GM15510 (cell line): ENCODE data around the gene CHKA.

Source experiments
- POLR2A ChIP-seq: IDR thresholded peaks from 3 replicates; pipeline ENCODE4 v1.6.1; 2011; ENCODE audit warnings: borderline replicate concordance; ENCODE audit not compliant: insufficient read length; ENCODE audit errors: extremely low read depth

The CHKA gene

GRCh38 chr11:68121067-68121899 lies at the start of gene CHKA:
Gene CHKA (minus strand): TSS chr11:68121388. CDS start chr11:68121177, 211 bp downstream.
- TF ChIP-seq POLR2A = peak; percentile 76

- TF ChIP-seq POLR2A = no peak
These were observed 48.3 kb upstream of the CHKA start for GRCh38 chr11:68169442-68169841.

- no peak for TF ChIP-seq POLR2A
These were observed 47.5 kb upstream of the CHKA start for GRCh38 chr11:68168694-68169093.

- no peak for TF ChIP-seq POLR2A
These were observed 46.3 kb upstream of the CHKA start for GRCh38 chr11:68167474-68167873.

- TF ChIP-seq POLR2A = no peak
These were observed 45.8 kb upstream of the CHKA start for GRCh38 chr11:68166969-68167368.

- no peak for TF ChIP-seq POLR2A
These were observed 44.4 kb upstream of the CHKA start for GRCh38 chr11:68165601-68166000.

GRCh38 chr11:68164437-68164836 lies 43.2 kb upstream of the CHKA start:
- no peak for TF ChIP-seq POLR2A

GRCh38 chr11:68163691-68164090 lies 42.5 kb upstream of the CHKA start:
- no peak for TF ChIP-seq POLR2A

- no peak for TF ChIP-seq POLR2A
These were observed 39.0 kb upstream of the CHKA start for GRCh38 chr11:68160100-68160695.

- no peak for TF ChIP-seq POLR2A
These were observed 38.5 kb upstream of the CHKA start for GRCh38 chr11:68159665-68160064.

- TF ChIP-seq POLR2A = no peak
These were observed 38.0 kb upstream of the CHKA start for GRCh38 chr11:68159161-68159560.

- no peak for TF ChIP-seq POLR2A
These were observed 37.4 kb upstream of the CHKA start for GRCh38 chr11:68158580-68158979.

- no peak for TF ChIP-seq POLR2A
These were observed 32.6 kb upstream of the CHKA start for GRCh38 chr11:68153742-68154141.

- no peak for TF ChIP-seq POLR2A
These were observed 28.8 kb upstream of the CHKA start for GRCh38 chr11:68150037-68150436.

GRCh38 chr11:68149417-68149816 lies 28.2 kb upstream of the CHKA start:
- TF ChIP-seq POLR2A = no peak

- no peak for TF ChIP-seq POLR2A
These were observed 27.7 kb upstream of the CHKA start for GRCh38 chr11:68148879-68149278.
